HAP-1 (cell line): ENCODE data around the gene DMD.

Experiments used
- DNase-seq, 2 experiments: peaks; one replicate each; pipeline ENCODE4 v3.0.0-alpha.2; 2016 to 2020; ENCODE audit warnings: low spot score in 2 of 2
- H3K27me3 ChIP-seq: fragments of 250-450 bp; sonication (Bioruptor Pico); 2 replicates; pipeline ENCODE4 v1.5.1; 2020; ENCODE audit warnings: low read depth, mild to moderate bottlenecking, moderate library complexity
- H3K36me3 ChIP-seq: fragments of 250-450 bp; sonication (Bioruptor Pico); replicated peaks from 2 replicates; pipeline ENCODE4 v1.5.1; 2020; ENCODE audit warnings: mild to moderate bottlenecking
- H3K4me1 ChIP-seq: fragments of 250-450 bp; sonication (Bioruptor Pico); 2 replicates; pipeline ENCODE4 v1.5.1; 2020; ENCODE audit warnings: mild to moderate bottlenecking
- H3K4me3 ChIP-seq: fragments of 250-450 bp; sonication (Bioruptor Pico); 2 replicates; pipeline ENCODE4 v1.5.1; 2020; ENCODE audit warnings: mild to moderate bottlenecking, moderate library complexity
- H3K9me3 ChIP-seq: fragments of 250-450 bp; sonication (Bioruptor Pico); 2 replicates; pipeline ENCODE4 v1.5.1; 2020; ENCODE audit warnings: mild to moderate bottlenecking, moderate library complexity
- in situ Hi-C: fragments of 300-500 bp; cut with MboI; formaldehyde crosslinking; loops from 3 replicates; pipeline ENCODE4 v1.14.3; 2020; ENCODE audit warnings: low sequenced_read_pairs, inconsistent platforms, mixed read lengths

Gene DMD

GRCh38 chrX:31272472-31272775 is 1938.9 kb downstream of the DMD start:
- in situ Hi-C loops, result no loop called here
- Histone ChIP-seq H3K9me3 (no peaks in the 10 kb centered on the region), H3K4me1 (peaks cover 17% of the 10 kb centered on the region), H3K36me3 (no peaks in the 10 kb centered on the region), H3K27me3 (no peaks in the 10 kb centered on the region), H3K4me3 (no peak overlapping the region)
- DNase-seq, result no peak

- no peaks in the 10 kb centered on the region for H3K27me3 ChIP-seq
- no peaks in the 10 kb centered on the region for H3K36me3 ChIP-seq
- no peak overlapping the region for H3K4me3 ChIP-seq
- H3K4me1 ChIP-seq, result peaks cover 21% of the 10 kb centered on the region
- in situ Hi-C loops, result no loop called here
- no peak for DNase-seq
- H3K9me3 ChIP-seq, result no peaks in the 10 kb centered on the region
Observed at GRCh38 chrX:31271615-31272471, 1939.5 kb downstream of the DMD start.

GRCh38 chrX:31269914-31270313 is 1941.4 kb downstream of the DMD start:
- peaks cover 26% of the 10 kb centered on the region for H3K4me1 ChIP-seq
- H3K36me3 ChIP-seq, result no peaks in the 10 kb centered on the region
- H3K4me3 ChIP-seq, result no peak overlapping the region
- no peak for DNase-seq
- in situ Hi-C loops, result no loop called here
- no peaks in the 10 kb centered on the region for H3K27me3 ChIP-seq
- H3K9me3 ChIP-seq, result no peaks in the 10 kb centered on the region

- Histone ChIP-seq H3K9me3 (no peaks in the 10 kb centered on the region), H3K4me1 (peaks cover 33% of the 10 kb centered on the region), H3K36me3 (no peaks in the 10 kb centered on the region), H3K27me3 (no peaks in the 10 kb centered on the region), H3K4me3 (no peak overlapping the region)
- DNase-seq, result peak in 1 of 2 experiments; percentile 21
- in situ Hi-C loops, result no loop called here
Observed at GRCh38 chrX:31268359-31268758, 1943.0 kb downstream of the DMD start.

- Histone ChIP-seq H3K4me1 (peaks cover 27% of the 10 kb centered on the region), H3K9me3 (no peaks in the 10 kb centered on the region), H3K36me3 (no peaks in the 10 kb centered on the region), H3K27me3 (no peaks in the 10 kb centered on the region), H3K4me3 (peak overlapping the region; percentile 71)
- DNase-seq, result peak; percentile 22 to 76
- in situ Hi-C loops, result no loop called here
Observed at GRCh38 chrX:31266203-31267076, 1944.9 kb downstream of the DMD start.

GRCh38 chrX:31265383-31265782 is 1946.0 kb downstream of the DMD start:
- Histone ChIP-seq H3K36me3 (no peaks in the 10 kb centered on the region), H3K4me3 (peak overlapping the region; percentile 11), H3K4me1 (peaks cover 27% of the 10 kb centered on the region), H3K27me3 (no peaks in the 10 kb centered on the region), H3K9me3 (no peaks in the 10 kb centered on the region)
- DNase-seq, result no peak
- in situ Hi-C loops, result no loop called here

- Histone ChIP-seq H3K4me1 (peaks cover 23% of the 10 kb centered on the region), H3K36me3 (no peaks in the 10 kb centered on the region), H3K27me3 (no peaks in the 10 kb centered on the region), H3K9me3 (no peaks in the 10 kb centered on the region), H3K4me3 (no peak overlapping the region)
- in situ Hi-C loops, result no loop called here
- no peak for DNase-seq
Observed at GRCh38 chrX:31260351-31260750, 1951.0 kb downstream of the DMD start.

GRCh38 chrX:31258166-31258565 is 1953.2 kb downstream of the DMD start:
- H3K9me3 ChIP-seq, result no peaks in the 10 kb centered on the region
- H3K27me3 ChIP-seq, result no peaks in the 10 kb centered on the region
- H3K4me1 ChIP-seq, result peaks cover under 1% of the 10 kb centered on the region; the same call in 1 of the 2 replicates
- DNase-seq, result no peak
- in situ Hi-C loops, result no loop called here
- no peak overlapping the region for H3K4me3 ChIP-seq
- no peaks in the 10 kb centered on the region for H3K36me3 ChIP-seq

- no peaks in the 10 kb centered on the region for H3K9me3 ChIP-seq
- DNase-seq, result no peak
- no peaks in the 10 kb centered on the region for H3K27me3 ChIP-seq
- H3K4me3 ChIP-seq, result no peak overlapping the region
- H3K4me1 ChIP-seq, result no peaks in the 10 kb centered on the region
- in situ Hi-C loops, result no loop called here
- H3K36me3 ChIP-seq, result no peaks in the 10 kb centered on the region
Observed at GRCh38 chrX:31255310-31256033, 1955.9 kb downstream of the DMD start.

- DNase-seq, result no peak
- Histone ChIP-seq H3K36me3 (no peaks in the 10 kb centered on the region), H3K9me3 (no peaks in the 10 kb centered on the region), H3K4me1 (no peaks in the 10 kb centered on the region), H3K4me3 (no peak overlapping the region), H3K27me3 (no peaks in the 10 kb centered on the region)
- in situ Hi-C loops, result no loop called here
Observed at GRCh38 chrX:31252133-31252532, 1959.2 kb downstream of the DMD start.

- Histone ChIP-seq H3K9me3 (no peaks in the 10 kb centered on the region), H3K36me3 (no peaks in the 10 kb centered on the region), H3K27me3 (no peaks in the 10 kb centered on the region), H3K4me1 (no peaks in the 10 kb centered on the region), H3K4me3 (no peak overlapping the region)
- in situ Hi-C loops, result no loop called here
- DNase-seq, result no peak
Observed at GRCh38 chrX:31251336-31251735, 1960.0 kb downstream of the DMD start.

GRCh38 chrX:31245714-31246113 is 1965.6 kb downstream of the DMD start:
- in situ Hi-C loops, result no loop called here
- no peaks in the 10 kb centered on the region for H3K36me3 ChIP-seq
- H3K4me1 ChIP-seq, result no peaks in the 10 kb centered on the region
- H3K9me3 ChIP-seq, result no peaks in the 10 kb centered on the region
- H3K4me3 ChIP-seq, result no peak overlapping the region
- no peak for DNase-seq
- no peaks in the 10 kb centered on the region for H3K27me3 ChIP-seq

- in situ Hi-C loops, result no loop called here
- no peaks in the 10 kb centered on the region for H3K27me3 ChIP-seq
- no peak for DNase-seq
- no peak overlapping the region for H3K4me3 ChIP-seq
- no peaks in the 10 kb centered on the region for H3K9me3 ChIP-seq
- H3K36me3 ChIP-seq, result no peaks in the 10 kb centered on the region
- H3K4me1 ChIP-seq, result no peaks in the 10 kb centered on the region
Observed at GRCh38 chrX:31243804-31244203, 1967.5 kb downstream of the DMD start.

GRCh38 chrX:31240982-31241381 is 1970.4 kb downstream of the DMD start:
- Histone ChIP-seq H3K4me3 (no peak overlapping the region), H3K9me3 (no peaks in the 10 kb centered on the region), H3K36me3 (no peaks in the 10 kb centered on the region), H3K27me3 (no peaks in the 10 kb centered on the region), H3K4me1 (no peaks in the 10 kb centered on the region)
- no peak for DNase-seq
- in situ Hi-C loops, result no loop called here
